ENCODE data around the gene AMPH.
"Not testable (repeated sequence)": the region's sequence is repeated elsewhere in the genome, so short reads cannot be mapped to it uniquely, and the experiment has no call there.

- TF ChIP-seq CTCF, EP300, POLR2A (IDR thresholded peaks at IDR 0.05): not testable (repeated sequence)
Observed at GRCh38 chr7:38336148-38336515, 295.0 kb downstream of the AMPH start.
